Dermis microvascular lymphatic vessel endothelial cell (primary cell): ENCODE measurements around the gene VLDLR. TPM values are rescaled to one million over a fixed set of nuclear protein-coding genes. Genes with fewer than 3 reads are reported as not detected.

Source experiments
- total RNA-seq: library from RNA; depleted of rRNA; stranded (reverse); fragments of >200 nt; gene quantifications from 2 replicates; pipeline ENCODE4 v1.2.1, GENCODE V29; 2014

Gene VLDLR
- total RNA-seq, 1 donor from 2014 or later: 5.5 TPM

Other genes starting within 250 kb of the VLDLR start
- not detected in 2 replicates for gene KCNV2, start 95.7 kb downstream of the VLDLR start, total RNA-seq
- gene PUM3, start 222.3 kb downstream of the VLDLR start, total RNA-seq: 21.6 and 22.6 TPM in 2 replicates